Left kidney (tissue), 2 donors: ENCODE measurements around the gene CES2. TPM values are rescaled to one million over a fixed set of nuclear protein-coding genes. Genes with fewer than 3 reads are reported as not detected.
"Not testable (repeated sequence)": the region's sequence is repeated elsewhere in the genome, so short reads cannot be mapped to it uniquely, and the experiment has no call there.

Experiments
- DNase-seq: peaks from one replicate; pipeline ENCODE4 v3.0.0-alpha.2; 2013
- polyA plus RNA-seq: library from polyadenylated mRNA; unstranded; fragments of 120-200 nt; gene quantifications from one replicate; pipeline ENCODE4 v1.2.1, GENCODE V29; 2013; ENCODE audit not compliant: insufficient read length

CES2 gene
- polyA plus RNA-seq, 1 donor, result 41.1 TPM

- no peak for DNase-seq
These were observed 43.8 kb downstream of the CES2 start for GRCh38 chr16:66979011-66979717.

GRCh38 chr16:66983033-66983432 is 47.7 kb downstream of the CES2 start:
- no peak for DNase-seq

DNA sequence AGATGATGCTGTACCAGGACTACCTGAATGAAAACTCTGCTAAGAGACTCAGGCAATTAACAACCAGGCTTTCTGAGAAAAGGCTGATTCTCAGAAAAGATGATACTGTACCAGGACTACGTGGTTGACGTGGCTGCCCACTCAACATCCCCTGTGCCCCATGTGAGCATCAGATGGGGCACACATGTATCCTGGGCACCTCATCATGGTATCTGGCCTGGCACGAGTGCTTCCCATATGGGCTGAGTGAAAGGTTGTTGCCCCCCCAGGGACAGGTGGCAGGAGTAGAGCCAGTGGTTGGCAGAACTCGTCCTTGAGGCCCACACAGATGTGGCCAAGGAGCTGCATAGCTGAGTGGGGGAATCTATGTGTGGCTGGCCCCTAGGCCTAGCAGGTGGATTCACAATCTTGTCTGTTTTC is 49.6 kb downstream of the CES2 start:
- DNase-seq, result no peak

- no peak for DNase-seq
These were observed 51.2 kb downstream of the CES2 start for GRCh38 chr16:66986559-66986958.

- DNase-seq, result no peak
These were observed 53.0 kb downstream of the CES2 start, which contains the start of gene CES4A for GRCh38 chr16:66988197-66988788. TSS of gene CES4A (plus strand) at chr16:66988589. CDS start at chr16:66988773, 184 bp downstream.

- no peak for DNase-seq
These were observed 56.3 kb downstream of the CES2 start for GRCh38 chr16:66991545-66992077.

GRCh38 chr16:66993558-66993957 is 58.2 kb downstream of the CES2 start:
- DNase-seq, result not testable (repeated sequence)

Other genes with a start within 250 kb of the CES2 start
- gene CMTM4, start 238.8 kb upstream of the CES2 start, polyA plus RNA-seq, result 71.6 TPM
- 174 TPM for gene DYNC1LI2, start 183.9 kb upstream of the CES2 start, polyA plus RNA-seq
- 0.12 TPM for gene TERB1, start 133.9 kb upstream of the CES2 start, polyA plus RNA-seq
- 115 TPM for gene NAE1, start 104.5 kb upstream of the CES2 start, polyA plus RNA-seq
- 0.65 TPM for gene CA7, start 91.1 kb upstream of the CES2 start, polyA plus RNA-seq
- 15.0 TPM for gene PDP2, start 55.0 kb upstream of the CES2 start, polyA plus RNA-seq
- 221 TPM for gene CDH16, start 16.6 kb upstream of the CES2 start, polyA plus RNA-seq
- 3.7 TPM for gene RRAD, start 10.0 kb upstream of the CES2 start, polyA plus RNA-seq
- 78.3 TPM for gene CIAO2B, start 1.1 kb upstream of the CES2 start, polyA plus RNA-seq
- gene CES3, start 25.8 kb downstream of the CES2 start, polyA plus RNA-seq, result 4.1 TPM
- 12.4 TPM for gene CES4A, start 53.1 kb downstream of the CES2 start, polyA plus RNA-seq
- gene CBFB, start 93.6 kb downstream of the CES2 start, polyA plus RNA-seq, result 83.8 TPM
- gene PHAF1, start 174.4 kb downstream of the CES2 start, polyA plus RNA-seq, result 29.3 TPM
- gene B3GNT9, start 215.5 kb downstream of the CES2 start, polyA plus RNA-seq, result 6.8 TPM
- gene TRADD, start 224.4 kb downstream of the CES2 start, polyA plus RNA-seq, result 3.2 TPM
- 2.0 TPM for gene FBXL8, start 224.4 kb downstream of the CES2 start, polyA plus RNA-seq
- 1.5 TPM for gene HSF4, start 229.2 kb downstream of the CES2 start, polyA plus RNA-seq
- 6.4 TPM for gene NOL3, start 235.0 kb downstream of the CES2 start, polyA plus RNA-seq
- 51.5 TPM for gene MATCAP1, start 248.4 kb downstream of the CES2 start, polyA plus RNA-seq